HFF-Myc (cell line): ENCODE measurements around the gene EML1.

Source experiments
- DNase-seq: peaks from one replicate; pipeline ENCODE4 v3.0.0-alpha.2; 2011; ENCODE audit warnings: low read depth; ENCODE audit errors: extremely low read depth
- H3K4me3 ChIP-seq: replicated peaks from 2 replicates; pipeline ENCODE4 v1.5.1; 2011; ENCODE audit warnings: low read depth, mild to moderate bottlenecking, control low read depth, low read length
- TF ChIP-seq, protein P1 (sequence below): IDR thresholded peaks from 2 replicates; pipeline ENCODE4 v1.5.1; 2012; ENCODE audit warnings: mild to moderate bottlenecking, low read depth, low read length, control low read depth; ENCODE audit errors: missing control alignments

The EML1 gene

DNA sequence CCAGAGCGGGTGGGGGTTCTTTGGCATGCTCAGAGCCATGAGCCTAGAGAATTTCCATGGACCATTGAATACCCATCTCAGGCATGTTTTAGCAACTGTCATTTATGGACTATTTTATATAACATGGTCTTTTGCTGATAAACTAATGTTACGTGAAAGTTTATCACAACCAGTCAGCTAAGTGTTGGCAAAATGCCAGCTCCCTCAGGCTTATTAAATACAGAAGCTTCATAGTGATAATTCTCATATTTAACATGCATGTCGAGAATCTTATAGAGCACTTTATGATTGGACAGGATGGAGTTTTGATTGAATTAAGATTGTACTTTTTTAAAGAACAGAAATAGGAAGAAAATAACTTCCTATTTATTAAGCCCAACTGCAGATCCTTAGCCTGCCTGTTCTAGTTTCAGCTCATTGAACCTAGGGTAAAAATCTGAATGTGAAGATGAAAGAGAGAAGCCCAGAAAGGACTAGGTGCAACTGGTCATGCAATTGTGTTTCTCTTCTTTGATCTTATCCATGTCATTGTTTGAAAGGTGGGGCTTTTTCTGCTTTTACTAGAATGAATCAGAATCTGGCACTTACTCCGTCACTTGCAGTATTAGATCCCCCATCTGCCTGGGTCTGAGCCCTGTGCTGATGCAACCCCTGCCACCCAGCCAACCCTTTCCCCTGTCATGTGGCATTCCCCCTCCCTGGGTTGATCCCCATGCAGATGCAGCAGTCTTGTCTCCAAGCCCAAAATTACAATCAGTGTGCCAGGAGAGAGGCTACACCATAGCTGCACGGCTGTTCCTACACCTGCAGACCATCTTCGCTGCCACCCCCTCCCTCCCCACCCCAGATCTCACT lies 137.4 kb downstream of the EML1 start:
- H3K4me3 ChIP-seq, result no peak overlapping the region
- TF ChIP-seq, protein P1, sequence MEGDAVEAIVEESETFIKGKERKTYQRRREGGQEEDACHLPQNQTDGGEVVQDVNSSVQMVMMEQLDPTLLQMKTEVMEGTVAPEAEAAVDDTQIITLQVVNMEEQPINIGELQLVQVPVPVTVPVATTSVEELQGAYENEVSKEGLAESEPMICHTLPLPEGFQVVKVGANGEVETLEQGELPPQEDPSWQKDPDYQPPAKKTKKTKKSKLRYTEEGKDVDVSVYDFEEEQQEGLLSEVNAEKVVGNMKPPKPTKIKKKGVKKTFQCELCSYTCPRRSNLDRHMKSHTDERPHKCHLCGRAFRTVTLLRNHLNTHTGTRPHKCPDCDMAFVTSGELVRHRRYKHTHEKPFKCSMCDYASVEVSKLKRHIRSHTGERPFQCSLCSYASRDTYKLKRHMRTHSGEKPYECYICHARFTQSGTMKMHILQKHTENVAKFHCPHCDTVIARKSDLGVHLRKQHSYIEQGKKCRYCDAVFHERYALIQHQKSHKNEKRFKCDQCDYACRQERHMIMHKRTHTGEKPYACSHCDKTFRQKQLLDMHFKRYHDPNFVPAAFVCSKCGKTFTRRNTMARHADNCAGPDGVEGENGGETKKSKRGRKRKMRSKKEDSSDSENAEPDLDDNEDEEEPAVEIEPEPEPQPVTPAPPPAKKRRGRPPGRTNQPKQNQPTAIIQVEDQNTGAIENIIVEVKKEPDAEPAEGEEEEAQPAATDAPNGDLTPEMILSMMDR, result no peak
- DNase-seq, result no peak

DNA sequence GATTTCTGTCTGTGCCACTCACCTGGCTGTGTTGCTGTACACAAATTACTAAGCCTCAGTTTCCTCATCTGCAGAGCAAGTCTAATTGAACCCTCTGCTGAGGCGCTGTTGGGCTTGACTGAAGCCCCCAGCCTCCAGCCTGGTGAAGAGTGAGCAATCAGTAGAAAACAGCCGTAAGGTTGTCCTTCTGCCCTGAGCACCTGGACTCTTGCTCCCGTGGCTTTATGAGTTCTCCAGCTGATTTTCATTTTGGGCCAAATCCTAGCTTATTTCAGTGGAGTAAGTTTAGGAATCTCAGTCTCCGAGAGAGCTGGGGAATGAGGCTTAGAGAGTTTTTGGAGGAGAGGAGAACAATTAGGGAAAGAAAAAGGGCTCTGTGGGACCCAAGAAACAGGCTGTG lies 138.1 kb downstream of the EML1 start:
- DNase-seq, result no peak
- TF ChIP-seq, protein P1, result no peak
- H3K4me3 ChIP-seq, result no peak overlapping the region

DNA sequence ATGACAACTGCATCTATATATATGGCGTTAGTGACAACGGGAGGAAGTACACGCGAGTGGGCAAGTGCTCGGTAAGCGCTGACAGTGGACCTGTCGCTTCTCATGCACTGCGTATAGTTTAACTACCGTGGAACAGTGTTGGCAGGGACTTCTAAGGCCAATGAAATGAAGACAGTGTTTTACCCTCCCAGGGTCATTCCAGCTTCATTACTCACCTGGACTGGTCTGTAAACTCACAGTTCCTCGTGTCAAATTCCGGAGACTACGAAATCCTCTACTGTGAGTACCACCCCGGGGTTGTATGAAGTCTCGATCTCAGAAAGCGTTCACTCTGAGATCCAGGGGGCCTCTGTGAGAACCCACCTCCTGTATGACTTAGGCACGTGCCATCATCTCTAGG lies 142.8 kb downstream of the EML1 start:
- TF ChIP-seq, protein P1, result no peak
- no peak for DNase-seq
- H3K4me3 ChIP-seq, result no peak overlapping the region

DNA sequence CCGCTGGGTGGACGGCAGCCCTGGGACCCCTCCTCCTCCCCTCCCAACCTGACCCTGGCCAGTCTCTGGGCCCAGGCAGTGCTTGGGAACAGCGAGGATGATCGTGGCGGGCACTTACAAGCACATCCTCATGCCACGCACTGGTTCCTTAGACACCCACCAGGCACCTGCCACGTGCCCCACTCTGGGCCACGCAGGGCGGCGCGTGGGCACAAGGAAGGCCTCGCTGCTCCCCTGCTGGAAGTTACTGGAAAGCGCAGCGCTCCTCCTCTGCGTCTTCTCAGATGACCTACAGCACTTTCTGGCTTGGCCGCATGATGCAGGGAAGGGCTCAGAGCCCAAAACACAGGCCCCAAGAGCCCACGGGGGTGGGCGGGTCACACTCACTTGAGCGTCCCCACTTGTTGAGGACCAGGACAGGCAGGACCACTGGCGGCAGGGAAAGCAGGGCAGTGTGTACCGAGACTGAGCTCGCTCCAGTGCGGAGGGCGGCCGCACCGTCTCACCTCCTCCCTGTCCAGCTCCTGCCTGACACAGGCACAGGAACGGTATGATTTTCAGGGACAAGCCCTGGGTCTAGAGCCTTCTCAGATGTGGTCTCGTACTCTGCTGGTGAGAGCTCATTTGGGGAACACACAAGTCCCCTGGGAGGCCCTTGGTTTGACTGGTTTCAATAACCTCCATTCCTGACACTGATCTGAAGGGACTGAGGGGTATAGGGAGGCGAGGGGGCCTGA lies 143.7 kb downstream of the EML1 start:
- DNase-seq, result no peak
- no peak overlapping the region for H3K4me3 ChIP-seq
- TF ChIP-seq, protein P1, result no peak

DNA sequence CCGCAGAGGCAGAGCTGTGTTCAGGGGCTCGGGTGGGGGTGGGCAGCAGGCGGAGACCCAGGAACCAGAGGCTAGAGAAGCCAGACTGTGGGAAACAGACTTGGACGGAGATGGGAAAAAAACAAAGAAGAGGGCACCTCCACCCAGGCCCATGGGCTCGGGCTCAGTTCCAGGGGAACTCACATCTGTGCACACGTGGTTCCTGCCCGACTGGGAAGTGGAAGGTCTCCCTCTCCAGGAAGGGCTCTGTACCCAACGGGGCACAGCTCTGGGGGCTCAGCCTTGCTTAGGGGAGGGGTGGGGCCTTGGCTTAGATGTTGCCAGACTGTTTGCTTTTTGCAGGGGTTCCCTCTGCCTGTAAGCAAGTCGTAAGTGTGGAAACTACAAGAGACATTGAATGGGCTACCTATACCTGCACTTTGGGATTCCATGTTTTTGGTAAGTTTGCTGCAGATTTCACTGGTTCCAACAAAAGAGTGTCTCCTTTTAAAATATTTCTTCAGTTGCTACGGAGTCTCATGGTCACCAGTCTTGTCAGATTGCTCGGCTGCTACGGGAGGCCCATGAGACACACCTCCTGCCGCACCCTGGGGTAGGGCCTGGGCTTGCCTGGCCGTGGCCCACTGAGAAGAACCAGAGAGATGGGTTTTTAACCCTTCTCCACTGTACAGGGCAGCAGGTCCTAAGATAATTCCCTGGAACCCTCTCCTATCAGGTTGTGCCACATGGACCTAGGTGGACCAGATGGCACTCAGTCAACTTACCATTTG lies 144.4 kb downstream of the EML1 start:
- TF ChIP-seq, protein P1, result no peak
- no peak overlapping the region for H3K4me3 ChIP-seq
- no peak for DNase-seq

DNA sequence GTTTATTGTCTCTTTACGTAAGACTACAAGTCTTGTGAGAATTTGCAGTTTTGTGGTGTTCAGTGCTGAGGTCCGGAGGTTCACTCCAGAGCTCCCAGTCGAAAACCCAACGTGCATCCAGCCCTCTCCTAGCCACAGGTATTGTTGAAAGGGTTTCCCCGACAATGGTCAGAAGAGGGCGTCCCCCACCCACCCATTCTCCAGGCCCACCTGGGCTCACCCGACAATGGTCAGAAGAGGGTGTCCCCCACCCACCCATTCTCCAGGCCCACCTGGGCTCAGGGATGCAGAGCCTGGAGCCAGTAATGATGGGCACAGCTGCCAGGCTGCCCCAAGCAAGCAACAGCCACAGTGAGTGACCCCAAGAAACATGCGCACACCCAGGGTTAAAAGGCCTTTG lies 145.2 kb downstream of the EML1 start:
- DNase-seq, result no peak
- TF ChIP-seq, protein P1, result no peak
- H3K4me3 ChIP-seq, result no peak overlapping the region
